Measurements from ENCODE around the gene CLSTN2.

GRCh38 chr3:140068494-140069017, 133.6 kb downstream of the CLSTN2 start:
- TF ChIP-seq CTCF (conservative IDR thresholded peaks at IDR 0.05) (no peak), EZH2 (IDR thresholded peaks at IDR 0.05; ENCODE audit: low read depth) (no peak)

Data from PC-9 (cell line).